ENCODE measurements around the gene PLOD1.

The PLOD1 gene

DNA sequence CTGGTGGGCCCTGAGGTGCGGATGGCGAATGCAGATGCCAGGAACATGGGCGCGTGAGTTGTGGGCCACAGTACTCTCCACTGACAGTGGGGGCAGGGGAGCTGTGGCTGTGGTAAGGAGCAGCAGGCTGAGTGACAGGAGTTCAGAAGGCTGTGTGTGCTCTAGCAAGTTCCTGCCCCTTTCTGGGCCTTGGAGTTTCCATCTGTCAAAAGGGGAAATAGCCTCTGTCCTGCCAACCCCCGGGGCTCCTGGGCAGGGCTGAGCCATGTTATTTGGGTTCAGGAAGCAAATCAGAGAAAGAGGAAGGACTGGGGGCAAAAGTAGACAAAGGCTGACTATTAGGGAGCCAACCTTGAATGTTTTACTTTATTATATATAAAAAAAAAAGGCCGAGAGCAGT, 26.2 kb downstream of the PLOD1 start:
- Histone ChIP-seq H3K36me3 (ENCODE audit: control insufficient read depth, insufficient read depth, low read length) (peaks cover 74% of the 10 kb centered on the region), H3K27me3 (ENCODE audit: control insufficient read depth, insufficient read depth, low read length) (no peaks in the 10 kb centered on the region), H3K9ac (ENCODE audit: low read depth, low read length) (no peak overlapping the region), H3K9me3 (ENCODE audit: control insufficient read depth, insufficient read depth, low read length) (no peaks in the 10 kb centered on the region), H3K27ac (ENCODE audit: low read depth, low read length) (no peak overlapping the region), H3K4me1 (ENCODE audit: control insufficient read depth, insufficient read depth, low read length) (no peaks in the 10 kb centered on the region), H3K4me3 (ENCODE audit: low read depth, low read length) (no peak overlapping the region)

DNA sequence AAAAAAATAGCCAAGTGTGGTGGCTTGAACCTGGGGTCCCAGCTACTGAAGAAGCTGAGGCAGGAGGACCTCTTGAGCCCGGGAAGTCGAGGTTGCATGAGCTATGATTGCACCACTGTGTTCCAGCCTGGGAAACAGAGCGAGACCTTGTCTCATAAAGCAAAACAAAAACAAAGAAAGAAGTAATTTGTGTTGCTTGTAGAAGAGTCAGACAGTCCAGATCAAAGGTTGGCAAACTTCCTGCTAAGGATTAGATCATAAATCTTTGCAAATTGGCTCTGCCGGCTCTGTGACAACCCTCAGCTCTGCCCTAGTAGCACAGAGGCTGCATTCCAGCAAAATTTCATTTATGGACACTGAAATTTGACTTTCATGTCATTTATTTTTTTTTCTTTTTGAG, 26.7 kb downstream of the PLOD1 start:
- Histone ChIP-seq H3K4me1 (ENCODE audit: control insufficient read depth, insufficient read depth, low read length) (no peaks in the 10 kb centered on the region), H3K4me3 (ENCODE audit: low read depth, low read length) (no peak overlapping the region), H3K27me3 (ENCODE audit: control insufficient read depth, insufficient read depth, low read length) (no peaks in the 10 kb centered on the region), H3K9ac (ENCODE audit: low read depth, low read length) (no peak overlapping the region), H3K9me3 (ENCODE audit: control insufficient read depth, insufficient read depth, low read length) (no peaks in the 10 kb centered on the region), H3K27ac (ENCODE audit: low read depth, low read length) (no peak overlapping the region), H3K36me3 (ENCODE audit: control insufficient read depth, insufficient read depth, low read length) (peaks cover 75% of the 10 kb centered on the region)

GRCh38 chr1:11963622-11964021, 29.1 kb downstream of the PLOD1 start:
- Histone ChIP-seq H3K4me1 (ENCODE audit: control insufficient read depth, insufficient read depth, low read length) (no peaks in the 10 kb centered on the region), H3K27ac (ENCODE audit: low read depth, low read length) (no peak overlapping the region), H3K9ac (ENCODE audit: low read depth, low read length) (no peak overlapping the region), H3K27me3 (ENCODE audit: control insufficient read depth, insufficient read depth, low read length) (no peaks in the 10 kb centered on the region), H3K36me3 (ENCODE audit: control insufficient read depth, insufficient read depth, low read length) (peaks cover 56% of the 10 kb centered on the region), H3K9me3 (ENCODE audit: control insufficient read depth, insufficient read depth, low read length) (no peaks in the 10 kb centered on the region), H3K4me3 (ENCODE audit: low read depth, low read length) (no peak overlapping the region)

GRCh38 chr1:11964656-11965055, 30.1 kb downstream of the PLOD1 start:
- H3K4me3 ChIP-seq (ENCODE audit: low read depth, low read length), result no peak overlapping the region
- H3K9me3 ChIP-seq (ENCODE audit: control insufficient read depth, insufficient read depth, low read length), result no peaks in the 10 kb centered on the region
- H3K9ac ChIP-seq (ENCODE audit: low read depth, low read length), result no peak overlapping the region
- H3K4me1 ChIP-seq (ENCODE audit: control insufficient read depth, insufficient read depth, low read length), result no peaks in the 10 kb centered on the region
- H3K27ac ChIP-seq (ENCODE audit: low read depth, low read length), result no peak overlapping the region
- H3K36me3 ChIP-seq (ENCODE audit: control insufficient read depth, insufficient read depth, low read length), result peaks cover 58% of the 10 kb centered on the region
- no peaks in the 10 kb centered on the region for H3K27me3 ChIP-seq (ENCODE audit: control insufficient read depth, insufficient read depth, low read length)

DNA sequence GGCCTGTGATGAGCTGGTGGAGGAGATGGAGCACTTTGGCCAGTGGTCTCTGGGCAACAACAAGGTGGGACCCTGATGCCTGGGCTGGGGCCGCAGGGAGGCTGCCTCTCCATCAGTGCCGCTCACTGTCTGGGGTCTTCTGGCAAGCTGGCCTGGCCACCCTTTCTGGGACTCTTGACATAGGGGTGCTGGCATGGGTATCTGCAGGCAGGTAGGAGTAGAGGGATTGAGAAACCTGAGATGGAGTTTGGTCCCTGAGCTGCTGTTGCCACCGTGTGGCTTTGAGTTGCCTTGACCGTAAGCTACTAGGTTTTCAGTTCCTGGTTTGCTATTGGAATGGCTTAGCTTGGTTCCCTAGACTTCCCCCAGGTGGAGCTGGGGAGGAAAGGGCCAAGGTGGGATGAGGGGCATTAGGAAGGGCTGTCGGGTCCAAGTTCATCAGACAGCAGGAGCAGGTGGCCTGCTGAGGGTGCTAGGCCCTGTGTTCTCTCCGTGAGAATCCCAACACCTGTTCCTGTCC, 32.6 kb downstream of the PLOD1 start:
- Histone ChIP-seq H3K27ac (ENCODE audit: low read depth, low read length) (peak overlapping the region; percentile 28), H3K4me1 (ENCODE audit: control insufficient read depth, insufficient read depth, low read length) (no peaks in the 10 kb centered on the region), H3K36me3 (ENCODE audit: control insufficient read depth, insufficient read depth, low read length) (peaks cover 46% of the 10 kb centered on the region), H3K9ac (ENCODE audit: low read depth, low read length) (no peak overlapping the region), H3K9me3 (ENCODE audit: control insufficient read depth, insufficient read depth, low read length) (no peaks in the 10 kb centered on the region), H3K27me3 (ENCODE audit: control insufficient read depth, insufficient read depth, low read length) (no peaks in the 10 kb centered on the region), H3K4me3 (ENCODE audit: low read depth, low read length) (no peak overlapping the region)

GRCh38 chr1:11970441-11971185, 36.1 kb downstream of the PLOD1 start:
- Histone ChIP-seq H3K36me3 (ENCODE audit: control insufficient read depth, insufficient read depth, low read length) (peaks cover 42% of the 10 kb centered on the region), H3K4me1 (ENCODE audit: control insufficient read depth, insufficient read depth, low read length) (no peaks in the 10 kb centered on the region), H3K9me3 (ENCODE audit: control insufficient read depth, insufficient read depth, low read length) (no peaks in the 10 kb centered on the region), H3K4me3 (ENCODE audit: low read depth, low read length) (no peak overlapping the region), H3K27me3 (ENCODE audit: control insufficient read depth, insufficient read depth, low read length) (no peaks in the 10 kb centered on the region), H3K9ac (ENCODE audit: low read depth, low read length) (no peak overlapping the region), H3K27ac (ENCODE audit: low read depth, low read length) (no peak overlapping the region)

DNA sequence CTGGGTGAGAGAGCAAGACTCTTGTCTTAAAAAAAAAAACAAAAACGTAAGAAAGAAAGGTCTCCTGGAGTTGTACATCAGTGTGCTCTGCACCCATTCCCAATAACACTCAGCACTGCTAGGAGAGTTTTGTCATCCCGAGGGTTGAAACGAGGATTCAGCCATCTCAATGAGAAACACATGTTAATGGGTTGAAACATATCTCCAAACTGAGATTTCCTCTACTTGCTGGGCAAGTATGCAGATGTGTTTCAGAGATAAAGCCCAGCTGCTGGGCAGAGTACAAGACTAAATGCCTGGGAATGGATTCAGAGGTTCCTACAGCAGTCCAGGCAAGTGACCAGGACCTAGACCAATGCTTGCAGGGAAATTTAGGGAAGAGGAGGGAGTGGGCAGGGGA, 43.1 kb downstream of the PLOD1 start:
- Histone ChIP-seq H3K27ac (ENCODE audit: low read depth, low read length) (no peak overlapping the region), H3K9me3 (ENCODE audit: control insufficient read depth, insufficient read depth, low read length) (no peaks in the 10 kb centered on the region), H3K4me1 (ENCODE audit: control insufficient read depth, insufficient read depth, low read length) (peaks cover 9% of the 10 kb centered on the region; the same call in 1 of the 2 replicates), H3K4me3 (ENCODE audit: low read depth, low read length) (no peak overlapping the region), H3K27me3 (ENCODE audit: control insufficient read depth, insufficient read depth, low read length) (no peaks in the 10 kb centered on the region), H3K9ac (ENCODE audit: low read depth, low read length) (no peak overlapping the region), H3K36me3 (ENCODE audit: control insufficient read depth, insufficient read depth, low read length) (peaks cover 32% of the 10 kb centered on the region)

GRCh38 chr1:11978301-11978700, 43.8 kb downstream of the PLOD1 start:
- Histone ChIP-seq H3K9ac (ENCODE audit: low read depth, low read length) (no peak overlapping the region), H3K4me1 (ENCODE audit: control insufficient read depth, insufficient read depth, low read length) (peaks cover 9% of the 10 kb centered on the region; the same call in 1 of the 2 replicates), H3K4me3 (ENCODE audit: low read depth, low read length) (no peak overlapping the region), H3K36me3 (ENCODE audit: control insufficient read depth, insufficient read depth, low read length) (peaks cover 33% of the 10 kb centered on the region), H3K9me3 (ENCODE audit: control insufficient read depth, insufficient read depth, low read length) (no peaks in the 10 kb centered on the region), H3K27ac (ENCODE audit: low read depth, low read length) (no peak overlapping the region), H3K27me3 (ENCODE audit: control insufficient read depth, insufficient read depth, low read length) (no peaks in the 10 kb centered on the region)

GRCh38 chr1:11979028-11979850, 44.7 kb downstream of the PLOD1 start:
- Histone ChIP-seq H3K27me3 (ENCODE audit: control insufficient read depth, insufficient read depth, low read length) (no peaks in the 10 kb centered on the region), H3K27ac (ENCODE audit: low read depth, low read length) (peak overlapping the region; percentile 91), H3K9ac (ENCODE audit: low read depth, low read length) (peak overlapping the region; percentile 8; the same call in 1 of the 2 replicates), H3K4me3 (ENCODE audit: low read depth, low read length) (peak overlapping the region; percentile 52), H3K36me3 (ENCODE audit: control insufficient read depth, insufficient read depth, low read length) (peaks cover 35% of the 10 kb centered on the region), H3K9me3 (ENCODE audit: control insufficient read depth, insufficient read depth, low read length) (no peaks in the 10 kb centered on the region), H3K4me1 (ENCODE audit: control insufficient read depth, insufficient read depth, low read length) (peaks cover 9% of the 10 kb centered on the region; the same call in 1 of the 2 replicates)

DNA sequence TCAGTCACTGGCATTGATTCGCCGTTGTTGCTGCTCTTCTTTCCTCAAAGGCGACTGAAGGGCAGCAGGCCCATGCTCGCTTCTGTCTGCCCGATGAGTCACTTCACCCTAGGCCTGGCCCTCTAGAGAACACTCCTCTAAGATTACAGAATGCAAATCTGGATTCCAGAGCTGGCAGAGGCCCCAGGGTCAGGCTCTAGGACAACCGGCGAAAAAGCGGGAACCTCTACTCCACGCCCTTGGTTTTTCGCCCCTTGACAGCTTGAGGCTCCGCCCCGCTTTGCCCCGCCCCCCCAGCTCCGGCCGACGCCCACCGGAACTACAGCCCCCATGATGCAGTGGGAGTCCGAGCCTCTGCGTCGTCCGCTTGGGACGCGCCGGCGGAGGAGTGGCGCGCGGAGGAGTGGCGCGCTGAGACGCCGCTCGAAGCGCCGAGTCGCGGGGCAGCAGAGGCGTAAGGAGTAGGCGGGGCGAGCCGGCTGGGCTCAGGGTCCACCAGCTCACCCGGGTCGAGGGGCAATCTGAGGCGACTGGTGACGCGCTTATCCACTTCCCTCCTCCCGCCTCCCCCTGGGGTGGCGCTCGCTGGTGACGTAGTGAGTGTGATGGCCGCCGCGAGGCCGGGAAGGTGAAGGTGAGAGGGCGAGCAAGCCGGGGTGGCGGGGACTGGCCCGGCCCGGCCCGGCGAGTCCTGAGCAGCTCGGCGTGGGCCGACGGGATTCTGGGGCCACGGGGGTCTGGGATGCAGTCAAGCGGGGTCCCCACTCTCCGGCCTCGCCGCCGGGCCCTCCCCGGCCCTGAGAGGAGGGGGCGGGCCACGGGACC, 45.5 kb downstream of the PLOD1 start, which contains the start of gene MFN2:
Gene MFN2 (plus strand): TSS at position 594 of the 825 bp plus-strand sequence. CDS start 8,725 bp downstream, outside the sequence.
- H3K9ac ChIP-seq (ENCODE audit: low read depth, low read length), result peak within 1 kb of the TSS; percentile 89
- H3K27ac ChIP-seq (ENCODE audit: low read depth, low read length), result peak within 1 kb of the TSS; percentile 97
- no peaks in the 10 kb centered on the region for H3K9me3 ChIP-seq (ENCODE audit: control insufficient read depth, insufficient read depth, low read length)
- peaks cover 9% of the 10 kb centered on the region; the same call in 1 of the 2 replicates for H3K4me1 ChIP-seq (ENCODE audit: control insufficient read depth, insufficient read depth, low read length)
- H3K4me3 ChIP-seq (ENCODE audit: low read depth, low read length), result peak within 1 kb of the TSS; percentile 94
- H3K36me3 ChIP-seq (ENCODE audit: control insufficient read depth, insufficient read depth, low read length), result peaks cover 36% of the 10 kb centered on the region
- no peaks in the 10 kb centered on the region for H3K27me3 ChIP-seq (ENCODE audit: control insufficient read depth, insufficient read depth, low read length)

Measured in HUES48 (cell line).